ENCODE measurements around the gene APBA2. TPM values are rescaled to one million over a fixed set of nuclear protein-coding genes. Genes with fewer than 3 reads are reported as not detected.
"Not testable (repeated sequence)": the region's sequence is repeated elsewhere in the genome, so short reads cannot be mapped to it uniquely, and the experiment has no call there.

APBA2 gene
- total RNA-seq, 2 experiments from 2014 or later = not detected

GRCh38 chr15:29159771-29160455, 274.1 kb downstream of the APBA2 start:
- H3K79me2 ChIP-seq (ENCODE audit: insufficient read depth, low read depth, low read length) = no peaks in the 10 kb centered on the region
- ChIA-PET CTCF (ENCODE audit: unreplicated experiment) (no interaction called here), POLR2A (no interaction called here)
- intact Hi-C loops (cut with micrococcal nuclease; ENCODE audit: unreplicated experiment) = no loop called here
- no peaks in the 10 kb centered on the region for H4K20me1 ChIP-seq (ENCODE audit: insufficient read depth, low read length)
- H3K4me2 ChIP-seq (ENCODE audit: low read length) = no peak overlapping the region
- DNase-seq (ENCODE audit: low spot score) = no peak
- no peaks in the 10 kb centered on the region for H3K9me3 ChIP-seq (ENCODE audit: low read length)
- TF ChIP-seq, protein P1, sequence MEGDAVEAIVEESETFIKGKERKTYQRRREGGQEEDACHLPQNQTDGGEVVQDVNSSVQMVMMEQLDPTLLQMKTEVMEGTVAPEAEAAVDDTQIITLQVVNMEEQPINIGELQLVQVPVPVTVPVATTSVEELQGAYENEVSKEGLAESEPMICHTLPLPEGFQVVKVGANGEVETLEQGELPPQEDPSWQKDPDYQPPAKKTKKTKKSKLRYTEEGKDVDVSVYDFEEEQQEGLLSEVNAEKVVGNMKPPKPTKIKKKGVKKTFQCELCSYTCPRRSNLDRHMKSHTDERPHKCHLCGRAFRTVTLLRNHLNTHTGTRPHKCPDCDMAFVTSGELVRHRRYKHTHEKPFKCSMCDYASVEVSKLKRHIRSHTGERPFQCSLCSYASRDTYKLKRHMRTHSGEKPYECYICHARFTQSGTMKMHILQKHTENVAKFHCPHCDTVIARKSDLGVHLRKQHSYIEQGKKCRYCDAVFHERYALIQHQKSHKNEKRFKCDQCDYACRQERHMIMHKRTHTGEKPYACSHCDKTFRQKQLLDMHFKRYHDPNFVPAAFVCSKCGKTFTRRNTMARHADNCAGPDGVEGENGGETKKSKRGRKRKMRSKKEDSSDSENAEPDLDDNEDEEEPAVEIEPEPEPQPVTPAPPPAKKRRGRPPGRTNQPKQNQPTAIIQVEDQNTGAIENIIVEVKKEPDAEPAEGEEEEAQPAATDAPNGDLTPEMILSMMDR (conservative IDR thresholded peaks at IDR 0.05; ENCODE audit: low read length) = no peak
- TF ChIP-seq EZH2phosphoT487 (IDR thresholded peaks at IDR 0.05; ENCODE audit: borderline replicate concordance, low read depth, low read length) = no peak
- no peak overlapping the region for H3K4me3 ChIP-seq (ENCODE audit: low read depth, low read length, poor library complexity, severe bottlenecking)
- no peaks in the 10 kb centered on the region for H3K9me2 ChIP-seq (ENCODE audit: insufficient read depth, low read length)
- BruUV-seq (replicated peaks) = no TSS peak
- no peak overlapping the region for H3K27ac ChIP-seq (ENCODE audit: low read depth, low read length, poor library complexity, severe bottlenecking)
- no peak overlapping the region for H2AFZ ChIP-seq (ENCODE audit: low read length)
- no peaks in the 10 kb centered on the region for H3K36me3 ChIP-seq (ENCODE audit: insufficient read depth, low read length)
- no peaks in the 10 kb centered on the region for H3K4me1 ChIP-seq (ENCODE audit: insufficient read depth, low read length, poor library complexity, severe bottlenecking)

GRCh38 chr15:29162411-29162810, 276.6 kb downstream of the APBA2 start:
- no peak overlapping the region for H3K27ac ChIP-seq (ENCODE audit: low read depth, low read length, poor library complexity, severe bottlenecking)
- H3K9me3 ChIP-seq (ENCODE audit: low read length) = no peaks in the 10 kb centered on the region
- no peaks in the 10 kb centered on the region for H3K9me2 ChIP-seq (ENCODE audit: insufficient read depth, low read length)
- ChIA-PET POLR2A (no interaction called here), CTCF (ENCODE audit: unreplicated experiment) (no interaction called here)
- no peak for DNase-seq (ENCODE audit: low spot score)
- no peaks in the 10 kb centered on the region for H3K4me1 ChIP-seq (ENCODE audit: insufficient read depth, low read length, poor library complexity, severe bottlenecking)
- H4K20me1 ChIP-seq (ENCODE audit: insufficient read depth, low read length) = no peaks in the 10 kb centered on the region
- no peak overlapping the region for H3K4me3 ChIP-seq (ENCODE audit: low read depth, low read length, poor library complexity, severe bottlenecking)
- intact Hi-C loops (cut with micrococcal nuclease; ENCODE audit: unreplicated experiment) = no loop called here
- H3K4me2 ChIP-seq (ENCODE audit: low read length) = no peak overlapping the region
- H3K79me2 ChIP-seq (ENCODE audit: insufficient read depth, low read depth, low read length) = no peaks in the 10 kb centered on the region
- H3K36me3 ChIP-seq (ENCODE audit: insufficient read depth, low read length) = no peaks in the 10 kb centered on the region
- TF ChIP-seq EZH2phosphoT487 (IDR thresholded peaks at IDR 0.05; ENCODE audit: borderline replicate concordance, low read depth, low read length) = no peak
- TF ChIP-seq, protein P1 (conservative IDR thresholded peaks at IDR 0.05; ENCODE audit: low read length) = no peak
- no TSS peak for BruUV-seq (replicated peaks)
- H2AFZ ChIP-seq (ENCODE audit: low read length) = no peak overlapping the region

DNA sequence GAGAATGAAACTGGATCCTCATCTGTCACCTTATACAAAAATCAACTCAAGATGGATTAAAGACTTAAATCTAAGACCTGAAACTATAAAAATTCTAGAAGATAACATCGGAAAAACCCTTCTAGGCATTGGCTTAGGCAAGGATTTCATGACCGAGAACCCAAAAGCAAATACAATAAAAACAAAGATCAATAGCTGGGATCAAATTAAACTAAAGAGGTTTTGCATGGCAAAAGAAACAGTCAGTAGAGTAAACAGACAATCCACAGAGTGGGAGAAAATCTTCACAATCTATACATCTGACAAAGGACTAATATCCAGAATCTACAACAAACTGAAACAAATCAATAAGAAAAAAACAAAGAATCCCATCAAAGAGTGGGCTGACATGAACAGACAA, 281.3 kb downstream of the APBA2 start:
- H3K79me2 ChIP-seq (ENCODE audit: insufficient read depth, low read depth, low read length); H3K4me3 ChIP-seq (ENCODE audit: low read depth, low read length, poor library complexity, severe bottlenecking); H2AFZ ChIP-seq (ENCODE audit: low read length); H3K9me3 ChIP-seq (ENCODE audit: low read length); H3K9me2 ChIP-seq (ENCODE audit: insufficient read depth, low read length); DNase-seq (ENCODE audit: low spot score); H3K4me2 ChIP-seq (ENCODE audit: low read length); H3K4me1 ChIP-seq (ENCODE audit: insufficient read depth, low read length, poor library complexity, severe bottlenecking); BruUV-seq (replicated peaks); intact Hi-C loops (cut with micrococcal nuclease; ENCODE audit: unreplicated experiment); POLR2A ChIA-PET; CTCF ChIA-PET (ENCODE audit: unreplicated experiment); H4K20me1 ChIP-seq (ENCODE audit: insufficient read depth, low read length); H3K36me3 ChIP-seq (ENCODE audit: insufficient read depth, low read length); H3K27ac ChIP-seq (ENCODE audit: low read depth, low read length, poor library complexity, severe bottlenecking): not testable (repeated sequence)

Other genes with a start within 250 kb of the APBA2 start
- gene GOLGA8M, start 173.6 kb upstream of the APBA2 start, total RNA-seq (2014; rRNA removed; shearing (Covaris generic)) = not detected in 2 replicates
- gene GOLGA8M, start 173.6 kb upstream of the APBA2 start, total RNA-seq (2022) = not detected in 2 replicates
- gene GOLGA6L7, start 37.3 kb upstream of the APBA2 start, total RNA-seq (2014; rRNA removed; shearing (Covaris generic)) = 0.13 TPM in 1 of 2 replicates, not detected in the other
- gene GOLGA6L7, start 37.3 kb upstream of the APBA2 start, total RNA-seq (2022) = not detected in 2 replicates

Data from OCI-LY7 (cell line).